Small intestine (tissue), 7 donors: ENCODE measurements around the gene RNU1-3. TPM values are rescaled to one million over a fixed set of nuclear protein-coding genes. Genes with fewer than 3 reads are reported as not detected.
A peak's percentile ranks its signal among the peaks of the same experiment; 100 is the strongest.
"Not testable (repeated sequence)": the region's sequence is repeated elsewhere in the genome, so short reads cannot be mapped to it uniquely, and the experiment has no call there.

Experiments used
- DNase-seq, 2 donors: peaks; one replicate each; pipeline versions ENCODE4 v3.0.0 to v3.0.0-alpha.2; 2013
- FAIRE-seq: peaks from 2 replicates; lab custom pipeline; 2012; peaks lifted over from hg19 to GRCh38; lab: Jason Lieb, UNC
- H3K27ac ChIP-seq, 3 donors: one replicate each; pipeline ENCODE4 v1.5.1; 2013; ENCODE audit warnings: low read length in 2 of 3, mild to moderate bottlenecking in 2 of 3, control low read depth in 1 of 3, inconsistent platforms in 1 of 3, low read depth in 1 of 3, moderate library complexity in 1 of 3
- H3K27me3 ChIP-seq, 3 donors: one replicate each; pipeline ENCODE4 v1.6.1; 2013; ENCODE audit warnings: low read length in 3 of 3, inconsistent platforms in 1 of 3; ENCODE audit not compliant: control insufficient read depth in 3 of 3, insufficient read depth in 3 of 3
- H3K36me3 ChIP-seq, 3 donors: one replicate each; pipeline ENCODE4 v1.6.1; 2013; ENCODE audit warnings: low read length in 3 of 3, inconsistent platforms in 1 of 3, low read depth in 1 of 3, mild to moderate bottlenecking in 1 of 3, moderate library complexity in 1 of 3; ENCODE audit not compliant: control insufficient read depth in 3 of 3, insufficient read depth in 2 of 3
- H3K4me1 ChIP-seq, 3 donors: one replicate each; pipeline ENCODE4 v1.6.1; 2013; ENCODE audit warnings: low read length in 2 of 3, inconsistent platforms in 1 of 3, low read depth in 1 of 3, mild to moderate bottlenecking in 1 of 3, moderate library complexity in 1 of 3; ENCODE audit not compliant: control insufficient read depth in 3 of 3, insufficient read depth in 2 of 3
- H3K4me3 ChIP-seq, 3 donors: one replicate each; pipeline ENCODE4 v1.5.1; 2013; ENCODE audit warnings: low read length in 3 of 3, control low read depth in 1 of 3, inconsistent platforms in 1 of 3, low read depth in 1 of 3, mild to moderate bottlenecking in 1 of 3, moderate library complexity in 1 of 3
- H3K9me3 ChIP-seq, 2 donors: one replicate each; pipeline ENCODE4 v1.6.1; 2013; ENCODE audit warnings: low read depth in 1 of 2, low read length in 1 of 2; ENCODE audit not compliant: control insufficient read depth in 2 of 2, insufficient read depth in 1 of 2
- WGBS, 3 donors: extraction: QIAGEN DNeasy Blood & Tissue Kit; methylation state at CpG; one replicate each; pipeline ENCODE4 v1.1.7; 2013; 5-methylcytosine and 5-hydroxymethylcytosine counted together
- polyA plus RNA-seq, 4 donors: library from polyadenylated mRNA; stranded (reverse) in 3 of 4; unstranded in 1 of 4; fragments of 200-250 nt in 3 of 4; fragments of 120-200 nt in 1 of 4; gene quantifications; one replicate each; pipeline versions ENCODE4 v1.2.1 to v1.2.3, GENCODE V29; 2013
- donor health status: healthy with polysubstance abuse.
- donor health status: control.
- donor health status: control.
- donor health status: Bipolar disorder and iron deficiency.
- donor health status: healthy.

RNU1-3 gene
- polyA plus RNA-seq, 4 donors = not detected

GRCh38 chr1:16651560-16651959, 15.2 kb downstream of the RNU1-3 start:
- not testable (repeated sequence) for H3K4me1 ChIP-seq, DNase-seq, FAIRE-seq, H3K27ac ChIP-seq, H3K4me3 ChIP-seq, H3K27me3 ChIP-seq, H3K9me3 ChIP-seq, H3K36me3 ChIP-seq
- WGBS, 3 donors = 92 to 100% (median 98%) methylated on average over 1 of the region's 1 CpG

GRCh38 chr1:16649960-16650359, 16.8 kb downstream of the RNU1-3 start:
- WGBS, 3 donors = 80 to 85% (median 80%) methylated on average over 8 to 9 of the region's 9 CpGs
- not testable (repeated sequence) for H3K4me1 ChIP-seq, H3K27me3 ChIP-seq, DNase-seq, H3K4me3 ChIP-seq, FAIRE-seq, H3K27ac ChIP-seq, H3K36me3 ChIP-seq, H3K9me3 ChIP-seq

GRCh38 chr1:16649390-16649789, 17.4 kb downstream of the RNU1-3 start:
- not testable (repeated sequence) for H3K9me3 ChIP-seq, FAIRE-seq, H3K36me3 ChIP-seq, H3K4me3 ChIP-seq, H3K27ac ChIP-seq, H3K27me3 ChIP-seq
- 54 to 82% (median 65%) methylated on average over 3 to 5 of the region's 6 CpGs for WGBS, 3 donors
- peak in 1 of 2 donors; percentile 56 for DNase-seq
- peaks cover 0 to 11% (median 0%) of the 10 kb centered on the region in 3 donors for H3K4me1 ChIP-seq

- H3K9me3 ChIP-seq, DNase-seq, H3K27ac ChIP-seq, FAIRE-seq, H3K36me3 ChIP-seq, H3K27me3 ChIP-seq: not testable (repeated sequence)
- Histone ChIP-seq H3K4me1 (peaks cover 0 to 14% (median 0%) of the 10 kb centered on the region in 3 donors), H3K4me3 (peak overlapping the region in 1 of 3 donors; percentile 10)
- 95 to 96% methylated on average over 5 to 7 of the region's 8 CpGs; no CpG with 5 or more reads in 1 of the 3 donors for WGBS, 3 donors
Observed at GRCh38 chr1:16648756-16649155, 18.0 kb downstream of the RNU1-3 start.

GRCh38 chr1:16648250-16648649, 18.5 kb downstream of the RNU1-3 start:
- H3K27ac ChIP-seq, H3K27me3 ChIP-seq, FAIRE-seq, H3K9me3 ChIP-seq, H3K36me3 ChIP-seq, DNase-seq: not testable (repeated sequence)
- Histone ChIP-seq H3K4me3 (peak overlapping the region in 1 of 3 donors; percentile 10), H3K4me1 (peaks cover 0 to 19% (median 0%) of the 10 kb centered on the region in 3 donors)
- WGBS, 3 donors = 30 to 59% (median 30%) methylated on average over 9 to 29 of the region's 32 CpGs

- not testable (repeated sequence) for H3K27ac ChIP-seq, H3K9me3 ChIP-seq, DNase-seq, H3K36me3 ChIP-seq, FAIRE-seq, H3K27me3 ChIP-seq
- Histone ChIP-seq H3K4me3 (peak overlapping the region in 1 of 3 donors; percentile 29), H3K4me1 (peaks cover 0 to 27% (median 3%) of the 10 kb centered on the region in 3 donors)
- WGBS, 3 donors = 5 to 10% (median 10%) methylated on average over 20 to 60 of the region's 84 CpGs
Observed at GRCh38 chr1:16647179-16648176, 19.3 kb downstream of the RNU1-3 start.

GRCh38 chr1:16646716-16647115, 20.0 kb downstream of the RNU1-3 start:
- 82 to 85% methylated on average over 7 to 15 of the region's 17 CpGs; no CpG with 5 or more reads in 1 of the 3 donors for WGBS, 3 donors
- peaks cover 0 to 30% (median 3%) of the 10 kb centered on the region in 3 donors for H3K4me1 ChIP-seq
- not testable (repeated sequence) for H3K27ac ChIP-seq, H3K4me3 ChIP-seq, H3K9me3 ChIP-seq, DNase-seq, H3K27me3 ChIP-seq, FAIRE-seq
- H3K36me3 ChIP-seq = peaks cover 0 to 16% (median 0%) of the 10 kb centered on the region in 3 donors

GRCh38 chr1:16646061-16646664, 20.6 kb downstream of the RNU1-3 start:
- not testable (repeated sequence) for DNase-seq, FAIRE-seq

More at GRCh38 chr1:16646061-16646664, 20.6 kb downstream of the RNU1-3 start:
- not testable (repeated sequence) for H3K4me3 ChIP-seq, H3K9me3 ChIP-seq, H3K27me3 ChIP-seq
- H3K36me3 ChIP-seq = peaks cover 0 to 16% (median 0%) of the 10 kb centered on the region in 3 donors
- peak overlapping the region in 1 of 3 donors; percentile 90 for H3K27ac ChIP-seq
- 85 to 90% (median 87%) methylated on average over 14 to 15 of the region's 15 CpGs for WGBS, 3 donors
- H3K4me1 ChIP-seq = peaks cover 0 to 30% (median 3%) of the 10 kb centered on the region in 3 donors
